ENCODE results near the gene MACROD1. TPM values are rescaled to one million over a fixed set of nuclear protein-coding genes. Genes with fewer than 3 reads are reported as not detected.
"Not testable (repeated sequence)": the region's sequence is repeated elsewhere in the genome, so short reads cannot be mapped to it uniquely, and the experiment has no call there.

MACROD1 gene
- total RNA-seq, 1 donor from 2014 or later, result 91.9 TPM

GRCh38 chr11:63979426-63979825 is 186.5 kb downstream of the MACROD1 start:
- H3K36me3 ChIP-seq (ENCODE audit: control insufficient read depth in 3 of 3, insufficient read depth in 3 of 3, low read length in 3 of 3), result peaks cover 16 to 20% (median 16%) of the 10 kb centered on the region in 3 donors
- peak overlapping the region in 1 of 3 donors; percentile 25 for H3K9ac ChIP-seq (ENCODE audit: low read depth in 1 of 3, low read length in 3 of 3)
- H3K27ac ChIP-seq (ENCODE audit: low read depth, low read length), result no peak overlapping the region
- H3K4me1 ChIP-seq (ENCODE audit: control insufficient read depth in 3 of 3, insufficient read depth in 3 of 3, low read length in 3 of 3), result peaks cover 17 to 40% (median 20%) of the 10 kb centered on the region in 3 donors
- no peaks in the 10 kb centered on the region for H3K27me3 ChIP-seq (ENCODE audit: control insufficient read depth in 3 of 3, insufficient read depth in 3 of 3, low read length in 3 of 3)
- H3K9me3 ChIP-seq (ENCODE audit: control insufficient read depth in 3 of 3, low read length in 3 of 3), result no peaks in the 10 kb centered on the region
- no peak overlapping the region for H3K4me3 ChIP-seq (ENCODE audit: low read length in 3 of 3)

- H3K27ac ChIP-seq (ENCODE audit: low read depth, low read length), result no peak overlapping the region
Observed at GRCh38 chr11:63978551-63979239, 187.2 kb downstream of the MACROD1 start.

GRCh38 chr11:63974259-63975143 is 191.4 kb downstream of the MACROD1 start, which contains the start of gene COX8A:
Gene COX8A, plus strand, starts transcription at chr11:63974620. Its CDS starts 61 bp downstream, at chr11:63974681.
- Histone ChIP-seq H3K4me1 (ENCODE audit: control insufficient read depth in 3 of 3, insufficient read depth in 3 of 3, low read length in 3 of 3) (peaks cover 17 to 37% (median 20%) of the 10 kb centered on the region in 3 donors), H3K36me3 (ENCODE audit: control insufficient read depth in 3 of 3, insufficient read depth in 3 of 3, low read length in 3 of 3) (peaks cover 16 to 20% (median 16%) of the 10 kb centered on the region in 3 donors), H3K27me3 (ENCODE audit: control insufficient read depth in 3 of 3, insufficient read depth in 3 of 3, low read length in 3 of 3) (peaks cover 0 to 4% (median 0%) of the 10 kb centered on the region in 3 donors)

More at GRCh38 chr11:63978551-63979239, 187.2 kb downstream of the MACROD1 start:
- no peak overlapping the region for H3K4me3 ChIP-seq (ENCODE audit: low read length in 3 of 3)
- H3K4me1 ChIP-seq (ENCODE audit: control insufficient read depth in 3 of 3, insufficient read depth in 3 of 3, low read length in 3 of 3), result peaks cover 17 to 40% (median 20%) of the 10 kb centered on the region in 3 donors
- H3K9me3 ChIP-seq (ENCODE audit: control insufficient read depth in 3 of 3, low read length in 3 of 3), result no peaks in the 10 kb centered on the region
- H3K27me3 ChIP-seq (ENCODE audit: control insufficient read depth in 3 of 3, insufficient read depth in 3 of 3, low read length in 3 of 3), result no peaks in the 10 kb centered on the region
- no peak overlapping the region for H3K9ac ChIP-seq (ENCODE audit: low read depth in 1 of 3, low read length in 3 of 3)
- H3K36me3 ChIP-seq (ENCODE audit: control insufficient read depth in 3 of 3, insufficient read depth in 3 of 3, low read length in 3 of 3), result peaks cover 16 to 20% (median 16%) of the 10 kb centered on the region in 3 donors

GRCh38 chr11:63973912-63974258 is 192.0 kb downstream of the MACROD1 start:
- Histone ChIP-seq H3K36me3 (ENCODE audit: control insufficient read depth in 3 of 3, insufficient read depth in 3 of 3, low read length in 3 of 3) (peaks cover 12 to 15% (median 12%) of the 10 kb centered on the region in 3 donors), H3K4me1 (ENCODE audit: control insufficient read depth in 3 of 3, insufficient read depth in 3 of 3, low read length in 3 of 3) (peaks cover 17 to 31% (median 20%) of the 10 kb centered on the region in 3 donors)
- H3K9ac ChIP-seq (ENCODE audit: low read depth in 1 of 3, low read length in 3 of 3); H3K9me3 ChIP-seq (ENCODE audit: control insufficient read depth in 3 of 3, low read length in 3 of 3); H3K27ac ChIP-seq (ENCODE audit: low read depth, low read length); H3K4me3 ChIP-seq (ENCODE audit: low read length in 3 of 3); H3K27me3 ChIP-seq (ENCODE audit: control insufficient read depth in 3 of 3, insufficient read depth in 3 of 3, low read length in 3 of 3): not testable (repeated sequence)

More at GRCh38 chr11:63974259-63975143, 191.4 kb downstream of the MACROD1 start, which contains the start of gene COX8A:
- Histone ChIP-seq H3K9me3 (ENCODE audit: control insufficient read depth in 3 of 3, low read length in 3 of 3) (no peaks in the 10 kb centered on the region), H3K27ac (ENCODE audit: low read depth, low read length) (peak within 1 kb of the TSS; percentile 100), H3K9ac (ENCODE audit: low read depth in 1 of 3, low read length in 3 of 3) (peak within 1 kb of the TSS; percentile 99 to 100 (median 99)), H3K4me3 (ENCODE audit: low read length in 3 of 3) (peak within 1 kb of the TSS; percentile 93 to 99 (median 96))

GRCh38 chr11:63970902-63971301 is 195.0 kb downstream of the MACROD1 start:
- Histone ChIP-seq H3K4me3 (ENCODE audit: low read length in 3 of 3) (no peak overlapping the region), H3K9ac (ENCODE audit: low read depth in 1 of 3, low read length in 3 of 3) (no peak overlapping the region), H3K27me3 (ENCODE audit: control insufficient read depth in 3 of 3, insufficient read depth in 3 of 3, low read length in 3 of 3) (peaks cover 0 to 4% (median 0%) of the 10 kb centered on the region in 3 donors), H3K4me1 (ENCODE audit: control insufficient read depth in 3 of 3, insufficient read depth in 3 of 3, low read length in 3 of 3) (peaks cover 2 to 11% (median 6%) of the 10 kb centered on the region in 3 donors), H3K27ac (ENCODE audit: low read depth, low read length) (no peak overlapping the region), H3K9me3 (ENCODE audit: control insufficient read depth in 3 of 3, low read length in 3 of 3) (no peaks in the 10 kb centered on the region), H3K36me3 (ENCODE audit: control insufficient read depth in 3 of 3, insufficient read depth in 3 of 3, low read length in 3 of 3) (peaks cover under 1 to 4% (median 2%) of the 10 kb centered on the region in 3 donors)

GRCh38 chr11:63969461-63969860 is 196.5 kb downstream of the MACROD1 start:
- H3K27me3 ChIP-seq (ENCODE audit: control insufficient read depth in 3 of 3, insufficient read depth in 3 of 3, low read length in 3 of 3), result peaks cover 0 to 4% (median 0%) of the 10 kb centered on the region in 3 donors
- H3K4me3 ChIP-seq (ENCODE audit: low read length in 3 of 3), result no peak overlapping the region
- no peaks in the 10 kb centered on the region for H3K36me3 ChIP-seq (ENCODE audit: control insufficient read depth in 3 of 3, insufficient read depth in 3 of 3, low read length in 3 of 3)
- no peak overlapping the region for H3K9ac ChIP-seq (ENCODE audit: low read depth in 1 of 3, low read length in 3 of 3)
- H3K4me1 ChIP-seq (ENCODE audit: control insufficient read depth in 3 of 3, insufficient read depth in 3 of 3, low read length in 3 of 3), result peaks cover 0 to under 1% (median 0%) of the 10 kb centered on the region in 3 donors
- H3K27ac ChIP-seq (ENCODE audit: low read depth, low read length), result no peak overlapping the region
- no peaks in the 10 kb centered on the region for H3K9me3 ChIP-seq (ENCODE audit: control insufficient read depth in 3 of 3, low read length in 3 of 3)

GRCh38 chr11:63966444-63966843 is 199.5 kb downstream of the MACROD1 start:
- Histone ChIP-seq H3K4me1 (ENCODE audit: control insufficient read depth in 3 of 3, insufficient read depth in 3 of 3, low read length in 3 of 3) (peaks cover 0 to 2% (median 0%) of the 10 kb centered on the region in 3 donors), H3K27ac (ENCODE audit: low read depth, low read length) (no peak overlapping the region), H3K4me3 (ENCODE audit: low read length in 3 of 3) (no peak overlapping the region), H3K9ac (ENCODE audit: low read depth in 1 of 3, low read length in 3 of 3) (no peak overlapping the region), H3K27me3 (ENCODE audit: control insufficient read depth in 3 of 3, insufficient read depth in 3 of 3, low read length in 3 of 3) (peaks cover 0 to under 1% (median 0%) of the 10 kb centered on the region in 3 donors), H3K9me3 (ENCODE audit: control insufficient read depth in 3 of 3, low read length in 3 of 3) (no peaks in the 10 kb centered on the region), H3K36me3 (ENCODE audit: control insufficient read depth in 3 of 3, insufficient read depth in 3 of 3, low read length in 3 of 3) (no peaks in the 10 kb centered on the region)

GRCh38 chr11:63963895-63964294 is 202.0 kb downstream of the MACROD1 start:
- H3K36me3 ChIP-seq (ENCODE audit: control insufficient read depth in 3 of 3, insufficient read depth in 3 of 3, low read length in 3 of 3); H3K9ac ChIP-seq (ENCODE audit: low read depth in 1 of 3, low read length in 3 of 3); H3K4me3 ChIP-seq (ENCODE audit: low read length in 3 of 3); H3K27ac ChIP-seq (ENCODE audit: low read depth, low read length); H3K4me1 ChIP-seq (ENCODE audit: control insufficient read depth in 3 of 3, insufficient read depth in 3 of 3, low read length in 3 of 3); H3K9me3 ChIP-seq (ENCODE audit: control insufficient read depth in 3 of 3, low read length in 3 of 3); H3K27me3 ChIP-seq (ENCODE audit: control insufficient read depth in 3 of 3, insufficient read depth in 3 of 3, low read length in 3 of 3): not testable (repeated sequence)

- H3K4me3 ChIP-seq (ENCODE audit: low read length in 3 of 3), result no peak overlapping the region
- H3K36me3 ChIP-seq (ENCODE audit: control insufficient read depth in 3 of 3, insufficient read depth in 3 of 3, low read length in 3 of 3), result no peaks in the 10 kb centered on the region
- H3K27me3 ChIP-seq (ENCODE audit: control insufficient read depth in 3 of 3, insufficient read depth in 3 of 3, low read length in 3 of 3), result no peaks in the 10 kb centered on the region
- peaks cover 0 to 2% (median 0%) of the 10 kb centered on the region in 3 donors for H3K4me1 ChIP-seq (ENCODE audit: control insufficient read depth in 3 of 3, insufficient read depth in 3 of 3, low read length in 3 of 3)
- H3K27ac ChIP-seq (ENCODE audit: low read depth, low read length), result no peak overlapping the region
- H3K9me3 ChIP-seq (ENCODE audit: control insufficient read depth in 3 of 3, low read length in 3 of 3), result no peaks in the 10 kb centered on the region
- no peak overlapping the region for H3K9ac ChIP-seq (ENCODE audit: low read depth in 1 of 3, low read length in 3 of 3)
Observed at GRCh38 chr11:63961608-63962412, 204.1 kb downstream of the MACROD1 start.
